Measurements from ENCODE around the gene C9orf78.

The C9orf78 gene

DNA sequence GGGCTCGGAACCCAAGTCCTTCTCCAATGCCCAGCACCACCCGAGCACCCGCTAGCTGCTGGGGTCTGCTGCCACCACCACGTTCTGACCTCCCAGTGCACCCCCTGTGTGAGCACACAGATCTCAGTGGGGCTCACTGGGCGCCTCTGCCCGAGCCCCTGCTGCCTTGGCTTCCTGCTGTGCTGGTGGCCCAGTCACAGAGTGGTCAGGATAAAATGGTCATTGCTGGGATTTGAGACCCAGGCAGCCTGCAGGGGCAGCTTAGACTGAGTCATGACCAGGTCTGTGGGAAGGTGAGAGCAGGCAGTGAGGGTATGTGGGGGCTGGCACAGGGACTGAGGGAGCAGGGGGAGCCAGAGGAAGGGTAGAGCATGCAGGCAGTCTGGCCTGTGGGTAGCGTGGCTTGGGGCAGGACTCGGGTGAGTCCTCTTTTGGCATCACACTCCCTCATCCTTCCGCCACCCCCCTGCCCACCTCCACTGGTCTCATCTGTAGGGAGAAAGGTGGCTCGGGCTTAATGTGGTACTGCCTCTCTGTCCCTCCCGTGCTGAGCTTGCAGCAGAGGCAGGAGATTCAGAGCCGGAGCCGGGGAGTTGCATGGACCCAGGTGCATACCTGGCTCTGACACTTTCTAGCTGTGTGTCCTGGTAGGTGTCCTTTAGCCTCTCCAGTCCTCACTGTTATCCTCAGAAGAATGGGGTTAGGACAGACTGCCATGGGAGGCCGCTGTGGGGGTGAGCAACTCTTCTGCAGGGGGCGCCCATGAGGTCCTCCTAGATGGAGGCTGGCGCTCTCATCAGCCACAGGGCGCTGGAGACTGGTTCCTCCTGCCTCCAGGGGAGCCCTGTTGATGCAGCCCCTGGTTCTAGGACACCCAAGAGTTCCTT is 32.3 kb upstream of the C9orf78 start:
- DNase-seq (ENCODE audit: low spot score) = no peak

DNA sequence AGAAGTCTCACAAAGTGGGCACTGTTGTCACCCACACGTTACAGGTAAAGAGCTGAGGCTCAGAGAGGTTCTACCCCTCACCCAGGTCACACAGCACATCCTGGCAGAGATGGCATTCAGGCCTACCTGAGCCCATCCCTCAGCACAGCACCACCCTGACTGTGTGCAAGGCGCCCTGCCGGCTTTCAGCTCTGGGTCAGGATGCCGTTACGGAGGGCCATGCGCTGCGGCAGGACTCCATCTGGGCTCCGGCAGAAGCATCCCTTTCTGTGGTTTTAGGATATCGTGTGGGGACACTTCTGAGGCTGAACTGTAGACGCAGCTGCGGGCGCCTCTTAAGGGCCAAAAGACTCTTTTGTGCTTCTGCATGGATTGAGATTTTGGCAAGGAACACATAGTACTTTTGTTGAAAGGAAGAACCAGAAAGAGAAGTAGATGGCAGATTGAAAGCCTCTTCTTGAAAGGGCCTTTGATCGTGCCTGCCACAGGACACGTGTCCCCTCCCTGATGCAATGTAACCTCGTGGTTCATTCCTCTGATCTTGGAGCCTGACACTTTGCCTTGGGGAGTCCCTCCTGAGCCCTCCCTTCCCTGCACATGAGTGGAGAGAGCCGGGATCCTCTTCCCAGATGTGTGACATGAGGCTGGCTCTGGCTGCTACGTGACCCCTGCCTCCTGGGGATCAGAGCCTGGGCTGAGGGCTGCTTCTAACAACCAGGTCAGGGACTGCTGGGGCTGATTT is 31.5 kb upstream of the C9orf78 start:
- no peak for DNase-seq (ENCODE audit: low spot score)

DNA sequence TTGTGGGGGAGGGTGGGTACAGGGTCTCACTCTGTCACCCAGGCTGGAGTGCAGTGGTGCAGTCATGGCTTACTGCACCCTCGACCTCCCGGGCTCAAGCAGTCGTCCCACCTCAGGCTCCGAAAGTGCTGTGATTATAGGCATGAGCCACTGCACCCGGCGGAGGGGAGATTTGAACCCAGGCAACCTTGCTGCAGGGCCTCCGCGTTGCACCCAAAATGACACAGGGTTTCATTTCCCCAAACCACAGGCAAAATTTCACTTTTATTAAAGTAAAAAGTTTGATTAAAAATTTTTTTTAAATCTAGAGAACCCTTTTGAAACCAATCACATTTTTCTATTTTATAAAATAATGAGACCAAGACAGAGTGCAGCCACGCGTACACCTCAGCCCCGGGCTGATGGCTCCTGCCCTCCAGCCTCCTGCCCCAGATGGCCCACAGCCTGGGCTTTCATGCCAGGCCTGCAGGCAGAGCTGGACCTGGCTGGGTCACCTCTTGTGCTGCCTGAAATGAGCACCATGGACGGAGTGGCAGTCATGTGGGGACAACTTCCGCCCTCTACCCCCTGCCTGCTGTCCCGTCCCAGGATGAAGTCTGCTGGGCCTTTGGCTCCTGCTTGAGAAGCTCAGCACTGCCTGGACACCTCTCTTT is 30.7 kb upstream of the C9orf78 start:
- DNase-seq (ENCODE audit: low spot score) = no peak

DNA sequence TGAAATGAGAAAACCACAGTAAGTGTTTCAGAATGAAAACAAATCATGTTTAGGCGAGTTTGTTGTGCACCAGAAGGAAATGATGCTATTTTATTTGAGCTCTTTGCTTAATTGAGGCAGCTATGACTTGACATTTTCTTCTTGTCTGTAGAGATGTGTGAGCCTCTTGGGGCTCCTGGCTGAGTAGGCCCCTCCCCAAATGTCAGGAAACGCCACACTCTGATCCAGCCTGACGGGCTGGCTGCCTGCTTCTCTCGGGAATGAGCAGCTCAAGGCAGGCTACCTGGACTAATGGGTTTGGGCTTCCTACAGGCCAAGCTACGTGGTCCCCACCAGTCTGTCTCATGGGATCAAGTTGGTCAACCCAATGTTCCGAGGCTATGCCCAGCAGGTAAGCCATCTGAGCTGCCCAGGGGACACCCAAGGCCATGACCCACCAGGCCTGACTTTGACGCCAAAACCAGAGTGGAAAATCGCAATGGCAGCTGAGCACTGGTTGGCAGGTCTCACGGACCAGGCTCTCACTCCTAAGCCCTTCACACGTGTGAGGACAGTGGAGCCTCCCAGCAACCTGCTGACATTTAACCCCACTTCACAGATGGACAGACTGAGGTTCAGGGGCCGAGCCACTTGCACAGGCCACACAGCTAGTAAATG is 30.0 kb upstream of the C9orf78 start:
- DNase-seq (ENCODE audit: low spot score) = no peak

DNA sequence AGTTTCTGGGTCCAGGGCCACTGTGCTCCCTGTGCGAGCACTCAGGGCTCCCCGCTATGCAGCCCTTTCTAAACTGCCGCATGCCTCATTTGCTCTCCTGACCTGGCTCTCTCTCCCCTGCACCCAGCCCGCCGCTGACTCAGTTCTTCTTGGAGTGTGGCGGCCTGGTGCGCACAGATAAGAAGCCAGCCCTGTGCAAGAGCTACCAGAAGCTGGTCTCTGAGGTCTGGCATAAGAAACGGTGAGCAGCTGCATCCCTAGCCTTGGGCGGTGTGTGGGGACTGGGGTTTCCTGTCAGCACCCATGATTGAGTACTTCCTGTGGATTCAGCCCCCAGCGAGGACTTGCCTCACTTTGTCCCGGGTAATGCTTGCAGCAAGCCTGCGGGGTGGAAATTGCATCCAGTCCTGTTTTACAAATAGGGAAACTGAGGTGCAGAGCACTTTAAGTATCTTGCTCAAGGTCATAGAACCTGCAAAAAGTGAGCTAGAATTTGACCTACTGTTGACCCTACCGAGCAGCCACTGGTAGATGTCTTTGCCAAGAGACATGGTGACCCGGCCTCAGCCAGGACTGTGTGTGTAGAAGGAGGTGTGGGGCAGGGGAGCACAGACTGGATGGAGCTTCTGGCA is 28.1 kb upstream of the C9orf78 start:
- no peak for DNase-seq (ENCODE audit: low spot score)

DNA sequence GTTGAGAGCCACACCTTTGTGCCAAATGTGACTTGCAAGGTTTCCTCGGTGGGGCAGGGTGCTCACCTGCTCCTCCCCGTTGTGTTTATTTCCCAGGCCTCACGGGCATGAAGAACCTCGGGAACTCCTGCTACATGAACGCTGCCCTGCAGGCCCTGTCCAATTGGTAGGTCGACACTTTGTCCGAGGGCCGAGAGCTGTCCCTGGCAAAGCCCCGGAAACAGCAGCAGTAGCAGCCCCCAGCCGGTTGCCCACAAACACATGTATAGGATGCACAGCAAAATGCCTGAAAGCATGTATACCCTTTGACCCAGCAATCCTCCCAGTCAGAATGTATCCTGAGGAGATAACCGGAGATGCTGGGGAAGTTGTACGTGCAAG is 26.4 kb upstream of the C9orf78 start:
- DNase-seq (ENCODE audit: low spot score) = no peak

DNA sequence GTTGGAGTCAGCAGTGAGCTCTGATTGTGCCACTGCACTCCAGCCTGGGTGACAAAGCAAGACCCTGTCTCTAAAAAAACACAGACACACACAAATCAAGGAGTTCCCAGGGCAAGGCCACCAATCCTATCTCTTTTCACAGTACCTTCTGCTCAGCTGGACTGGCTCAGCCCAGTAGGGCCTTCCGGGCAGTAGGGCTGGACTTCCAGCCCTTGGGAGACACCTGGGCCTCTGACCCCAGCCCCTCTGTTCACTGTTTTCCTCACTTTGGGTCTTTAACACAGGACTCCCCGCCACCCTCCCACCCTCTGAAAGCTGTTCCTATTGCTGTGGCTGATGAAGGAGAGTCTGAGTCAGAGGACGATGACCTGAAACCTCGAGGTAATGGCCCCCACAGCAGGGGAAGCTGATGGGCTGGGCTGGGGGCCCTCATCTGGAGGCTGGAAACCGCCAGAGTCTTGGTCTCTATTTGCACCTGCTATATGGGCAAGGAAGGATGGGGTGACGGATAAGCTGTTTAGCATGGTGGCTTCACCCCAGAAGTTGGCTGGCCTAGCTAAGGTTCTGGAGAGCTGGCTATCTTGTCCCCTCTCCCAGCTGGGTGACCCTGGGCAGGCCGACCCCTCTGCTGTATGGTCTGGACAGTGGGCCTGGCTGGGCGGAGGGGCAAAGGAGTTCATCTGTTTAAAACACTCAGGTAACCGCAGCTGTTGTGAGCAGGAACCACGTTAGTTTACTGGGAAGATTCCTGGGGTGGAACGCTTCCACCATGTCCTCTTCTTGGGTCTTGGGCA is 25.8 kb upstream of the C9orf78 start:
- DNase-seq (ENCODE audit: low spot score) = no peak

DNA sequence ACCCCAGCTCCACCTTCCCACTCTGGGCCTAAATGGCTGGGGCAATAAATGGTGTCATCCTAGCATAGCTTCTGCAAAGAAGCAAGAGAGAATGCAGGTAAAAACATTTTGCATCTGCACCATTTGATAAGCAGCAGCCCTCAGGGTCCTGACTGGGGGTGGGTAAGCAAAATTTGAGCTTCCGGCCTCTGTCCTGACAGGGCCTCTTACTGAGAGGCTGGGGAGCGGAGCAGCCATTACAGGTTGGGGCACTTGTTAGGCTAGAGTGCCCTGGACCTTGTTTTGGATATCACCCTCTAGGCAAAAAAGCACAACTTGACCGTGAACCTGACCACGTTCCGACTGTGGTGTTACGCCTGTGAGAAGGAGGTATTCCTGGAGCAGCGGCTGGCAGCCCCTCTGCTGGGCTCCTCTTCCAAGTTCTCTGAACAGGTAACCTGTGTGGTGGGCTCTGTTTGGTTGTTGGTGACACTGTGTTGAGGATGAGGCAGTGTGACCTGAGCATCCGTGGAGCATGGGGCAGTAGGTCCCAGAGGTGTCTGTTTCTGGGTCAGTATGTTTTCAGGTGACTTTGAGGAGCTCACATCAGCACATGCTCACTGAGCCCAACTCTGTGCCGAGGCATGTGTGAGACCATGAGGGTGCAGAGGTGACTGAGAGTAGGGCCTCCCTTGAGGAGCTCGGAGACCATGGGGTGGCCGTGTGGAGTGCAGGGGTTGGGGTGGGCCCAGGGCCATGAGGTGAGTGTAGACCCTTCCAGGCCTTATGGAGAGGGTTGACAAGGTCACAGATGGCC is 23.3 kb upstream of the C9orf78 start:
- DNase-seq (ENCODE audit: low spot score) = no peak

DNA sequence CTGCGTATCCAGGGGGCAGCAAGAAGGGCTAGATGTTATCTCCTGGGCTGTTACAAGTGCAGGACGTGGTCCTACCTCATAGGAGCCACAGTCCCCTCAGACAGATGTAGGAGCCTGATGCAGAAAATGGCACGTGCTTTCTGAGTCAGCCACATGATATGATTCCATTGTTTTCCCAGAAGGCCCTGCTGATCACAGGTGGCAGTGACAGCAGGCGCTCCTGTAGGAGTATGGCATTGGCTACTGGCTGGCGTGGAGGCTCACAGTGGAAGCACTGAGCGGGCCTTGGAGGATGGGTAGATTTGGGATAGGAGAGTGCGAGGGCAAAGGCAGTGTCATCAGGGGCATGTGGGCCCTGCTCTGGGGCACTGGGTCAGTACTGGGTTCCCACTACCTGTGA is 22.1 kb upstream of the C9orf78 start:
- no peak for DNase-seq (ENCODE audit: low spot score)

DNA sequence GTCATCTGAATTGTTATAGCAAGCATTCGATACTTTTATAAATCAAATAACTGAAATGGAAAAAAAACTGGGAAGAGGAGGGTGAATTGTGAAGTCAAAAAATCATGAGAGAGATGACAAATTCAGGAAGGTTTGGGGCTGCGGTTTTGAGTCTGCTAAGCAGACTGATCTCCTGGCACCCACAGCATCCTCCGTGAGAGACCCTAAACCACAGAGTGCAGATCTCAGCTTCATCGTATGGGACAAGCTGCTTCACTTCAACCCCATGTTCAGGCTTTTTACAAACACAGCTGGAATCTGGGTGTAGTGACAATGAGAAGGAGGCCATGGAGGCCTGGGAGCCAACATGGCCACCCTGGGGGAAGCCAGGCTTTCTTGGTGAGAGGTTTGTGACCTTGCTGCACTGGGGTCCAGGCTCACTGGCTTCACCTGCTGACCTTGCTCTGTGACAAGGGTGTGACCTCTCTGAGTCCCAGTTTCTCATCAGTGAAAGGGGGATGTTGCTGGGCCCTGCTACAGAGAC is 19.6 kb upstream of the C9orf78 start:
- DNase-seq (ENCODE audit: low spot score) = no peak

DNA sequence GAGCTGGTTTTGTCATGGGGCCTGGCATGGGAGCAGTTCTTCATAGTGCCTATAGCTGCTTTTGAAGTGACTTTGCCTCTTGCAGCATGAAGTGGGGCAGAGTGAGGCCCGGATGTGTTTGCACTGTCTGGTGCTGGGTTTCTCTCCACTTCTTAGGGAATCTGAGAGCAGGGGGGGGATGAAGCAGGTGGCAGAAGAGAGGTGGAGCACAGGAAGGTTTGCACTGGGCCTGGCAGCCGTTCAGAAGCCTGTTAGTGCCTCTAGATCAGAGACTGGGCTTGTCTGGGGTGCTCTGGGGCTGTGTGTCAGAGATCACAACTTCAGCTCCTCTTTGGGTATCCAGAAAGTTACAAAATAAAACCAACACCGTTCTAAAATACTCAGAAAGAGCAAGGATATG is 18.5 kb upstream of the C9orf78 start:
- DNase-seq (ENCODE audit: low spot score) = no peak

DNA sequence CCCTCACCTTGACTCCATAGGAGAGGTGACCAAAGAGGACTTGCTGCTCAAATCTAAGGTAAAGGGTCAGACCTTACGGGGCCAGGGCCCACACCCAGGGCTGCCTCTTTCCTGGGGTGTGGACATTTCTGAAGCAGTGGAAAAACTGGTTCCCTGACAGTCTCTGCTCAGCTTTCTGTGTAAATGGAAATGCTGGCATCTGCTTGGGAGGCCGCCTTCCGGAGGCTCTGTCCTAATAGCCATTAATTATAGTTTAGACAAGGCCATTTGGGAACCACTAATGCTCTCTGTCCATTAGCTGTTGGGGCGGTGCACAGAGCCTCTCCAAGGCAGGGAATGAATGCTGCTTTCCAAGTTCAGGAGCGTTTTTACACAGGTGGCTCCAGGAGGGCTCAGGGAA is 17.5 kb upstream of the C9orf78 start:
- no peak for DNase-seq (ENCODE audit: low spot score)

DNA sequence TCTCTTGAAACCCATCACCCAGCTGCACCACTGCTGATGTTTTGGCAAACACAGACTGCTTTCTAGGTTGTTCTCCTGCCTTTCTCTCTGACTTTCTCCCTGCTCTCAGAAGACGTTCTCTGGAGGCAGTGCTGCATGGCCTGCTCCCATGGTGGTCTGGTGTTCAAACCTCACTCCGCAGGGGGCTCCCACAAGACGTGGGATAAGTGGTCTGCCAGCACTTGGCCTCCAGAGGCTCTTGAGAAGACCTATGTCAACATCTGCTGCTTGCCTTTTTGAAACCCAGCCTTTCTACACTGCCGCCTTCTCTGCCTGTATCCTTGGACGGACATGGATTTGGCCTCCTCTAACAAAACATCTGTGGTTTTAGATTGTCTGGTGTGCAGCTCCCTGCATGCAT is 16.7 kb upstream of the C9orf78 start:
- DNase-seq (ENCODE audit: low spot score) = no peak

DNA sequence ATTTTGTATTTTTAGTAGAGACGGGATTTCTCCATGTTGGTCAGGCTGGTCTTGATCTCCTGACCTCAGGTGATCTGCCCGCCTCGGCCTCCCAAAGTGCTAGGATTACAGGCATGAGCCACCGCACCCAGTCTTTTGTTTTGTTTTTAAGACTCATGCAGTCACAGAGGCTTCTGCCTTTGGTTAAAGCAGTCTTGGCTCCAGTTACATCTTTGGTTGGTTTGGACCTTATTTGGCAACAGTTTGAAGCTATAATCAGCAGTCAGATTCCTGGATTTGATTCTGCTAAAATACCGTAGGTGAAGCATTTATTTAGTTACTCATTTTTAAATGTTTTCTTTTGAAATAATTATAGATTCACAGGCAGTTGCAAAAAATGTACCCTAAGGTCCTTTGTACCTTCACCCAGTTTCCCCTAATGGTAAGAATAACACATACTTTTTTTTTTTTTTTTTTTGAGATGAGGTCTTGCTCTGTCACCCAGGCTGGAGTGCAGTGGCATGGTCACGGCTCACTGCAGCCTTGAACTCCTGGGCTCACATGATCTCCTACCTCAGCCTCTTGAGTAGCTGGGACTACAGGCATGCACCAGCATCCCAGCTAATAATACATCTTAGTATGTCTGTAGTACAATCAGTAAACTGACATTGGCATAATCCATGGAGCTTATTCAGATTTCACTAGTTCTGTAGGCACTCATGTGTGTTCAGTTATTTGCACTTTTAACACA is 15.9 kb upstream of the C9orf78 start:
- no peak for DNase-seq (ENCODE audit: low spot score)

DNA sequence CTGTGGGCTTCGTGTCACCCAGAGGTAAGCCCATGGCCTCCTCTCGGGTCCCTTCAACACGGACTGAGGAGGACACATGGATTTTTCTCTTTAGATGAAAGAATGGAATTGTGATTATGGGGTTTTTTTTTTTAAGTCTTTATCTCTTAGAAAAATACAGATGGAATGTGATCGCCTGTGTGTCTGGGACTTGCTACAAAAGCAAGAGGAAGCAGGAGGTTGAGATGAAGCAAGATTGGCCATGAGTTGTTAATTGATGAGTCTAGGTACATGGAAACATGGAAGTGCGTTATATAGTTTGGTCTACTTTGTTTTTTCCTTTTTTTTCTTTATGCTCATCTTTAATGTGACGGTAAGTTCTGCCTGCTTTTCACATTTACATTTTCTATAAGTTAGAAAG is 14.8 kb upstream of the C9orf78 start:
- no peak for DNase-seq (ENCODE audit: low spot score)

DNA sequence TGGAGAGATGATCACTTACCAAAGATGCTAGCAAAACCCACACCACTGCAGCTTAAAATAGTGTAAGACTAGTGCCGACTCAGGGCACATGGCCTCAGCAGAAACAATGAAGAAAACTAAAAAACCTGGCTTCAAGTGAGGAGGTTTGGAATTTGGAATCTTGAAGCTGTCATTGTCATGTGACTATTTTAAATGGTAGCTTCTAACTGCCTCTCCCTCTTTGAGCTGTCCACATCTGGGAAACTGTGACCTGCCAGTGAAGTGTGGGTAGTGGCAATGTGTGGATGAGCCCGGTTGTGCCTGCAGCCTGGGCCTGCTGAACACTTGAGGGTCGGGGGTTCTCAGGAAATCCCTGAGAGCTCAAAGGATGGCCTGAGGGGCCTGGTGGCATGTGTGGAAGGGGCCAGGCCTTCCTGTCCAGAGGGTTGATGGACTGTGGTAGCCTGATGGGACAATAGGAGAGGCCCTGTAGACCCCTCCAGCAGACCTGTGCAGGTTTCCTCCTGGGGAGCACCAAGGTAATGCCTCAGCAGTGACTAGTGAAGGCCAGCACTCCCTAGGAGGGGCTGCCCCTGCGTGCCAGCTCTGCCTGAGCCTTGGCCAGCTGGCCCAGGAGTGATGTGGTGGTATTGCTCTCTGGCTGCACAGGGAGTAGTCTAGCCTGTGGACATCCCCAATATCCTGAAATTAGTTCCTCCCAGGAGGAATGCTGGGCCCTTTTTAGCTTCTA is 13.8 kb upstream of the C9orf78 start:
- DNase-seq (ENCODE audit: low spot score) = no peak

DNA sequence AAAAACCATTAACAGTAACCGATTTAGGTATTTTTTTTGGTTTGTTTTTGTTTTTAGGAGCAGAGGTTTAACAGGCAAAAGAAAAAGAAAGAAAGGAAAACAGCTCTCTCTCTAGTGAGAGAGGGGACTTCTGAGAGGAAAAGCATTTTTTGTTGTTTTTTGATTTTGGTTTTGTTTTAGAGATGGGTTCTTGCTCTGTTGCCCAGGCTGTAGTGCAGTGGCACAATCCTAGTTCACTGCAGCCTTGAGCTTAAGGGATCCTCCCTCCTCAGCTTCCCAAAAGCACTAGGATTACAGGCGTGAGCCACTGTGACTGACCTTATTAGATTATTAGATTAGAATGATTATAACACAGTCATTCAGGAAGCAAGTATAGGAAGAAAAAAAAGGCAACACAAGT is 10.3 kb upstream of the C9orf78 start:
- DNase-seq (ENCODE audit: low spot score) = no peak

DNA sequence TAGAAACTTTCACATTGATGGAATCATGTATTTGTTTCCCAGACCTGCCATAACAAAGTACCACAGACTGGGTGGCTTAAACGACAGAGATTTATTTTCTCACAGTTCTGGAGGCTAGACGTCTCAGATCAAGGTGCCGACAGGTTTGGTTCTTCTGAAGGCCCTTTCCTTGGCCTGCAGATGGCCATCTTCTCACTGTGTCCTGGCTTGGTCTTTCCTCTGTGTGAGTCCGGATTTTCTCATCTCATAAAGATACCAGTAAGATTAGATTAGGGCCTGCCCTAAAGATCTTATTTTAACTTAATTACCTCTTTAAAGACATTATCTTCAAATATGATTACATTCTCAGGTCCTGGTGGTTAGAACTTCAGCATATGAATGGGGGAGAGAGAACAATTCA is 6.0 kb upstream of the C9orf78 start:
- DNase-seq (ENCODE audit: low spot score) = no peak

DNA sequence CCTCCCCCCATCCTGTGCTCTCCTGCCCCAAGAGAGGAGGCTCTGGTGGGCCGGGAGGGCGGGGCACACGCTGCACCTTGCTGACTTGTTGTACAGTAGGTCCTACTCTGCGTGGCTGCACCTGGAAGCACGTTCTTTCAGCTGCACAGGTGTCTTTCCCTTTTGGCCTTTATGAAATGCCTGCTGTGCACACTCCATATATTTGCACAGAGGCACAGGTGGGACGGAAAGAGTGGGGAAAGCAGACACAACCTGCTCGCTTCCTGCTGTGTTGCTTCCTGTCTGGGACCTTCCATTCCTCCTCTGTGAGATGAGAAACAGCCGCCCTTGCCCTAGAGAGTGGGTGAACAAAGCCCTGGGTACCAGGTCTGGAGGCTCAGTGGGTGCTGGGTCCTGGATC is 5.0 kb upstream of the C9orf78 start:
- no peak for DNase-seq (ENCODE audit: low spot score)

Data from LoVo (cell line).